ENCODE measurements around the gene ODR4.

DNA sequence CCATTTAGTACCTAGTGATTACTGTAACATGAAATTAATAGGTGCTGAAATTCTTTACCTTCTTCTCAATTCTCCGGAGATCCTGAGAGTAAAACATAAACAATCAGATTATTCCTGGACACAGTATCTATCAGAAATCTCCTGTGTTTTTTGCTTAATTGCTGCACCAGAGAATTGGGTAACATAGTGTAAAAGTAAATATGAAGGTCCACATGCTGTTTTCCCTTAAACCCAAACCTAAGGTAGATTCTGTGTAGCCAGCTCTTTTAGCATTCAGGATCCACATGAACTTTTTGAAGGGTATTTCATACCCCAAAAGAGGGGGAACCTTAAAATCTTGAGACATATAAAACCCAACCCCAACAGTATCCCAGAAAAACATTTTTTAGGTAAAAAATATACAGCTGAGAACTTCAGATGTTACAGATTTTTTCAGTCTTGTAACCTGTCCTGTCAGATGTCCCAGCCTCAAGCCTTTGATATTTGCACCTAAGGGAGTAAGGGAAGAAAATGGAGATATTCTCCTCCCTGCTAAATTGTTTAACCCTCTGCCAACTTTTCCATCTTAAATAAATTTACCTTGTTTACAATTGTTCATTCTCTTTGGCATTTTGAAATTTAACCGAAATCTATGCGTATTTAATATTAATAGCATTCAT lies 11.2 kb downstream of the ODR4 start:
- TF ChIP-seq, protein P1, sequence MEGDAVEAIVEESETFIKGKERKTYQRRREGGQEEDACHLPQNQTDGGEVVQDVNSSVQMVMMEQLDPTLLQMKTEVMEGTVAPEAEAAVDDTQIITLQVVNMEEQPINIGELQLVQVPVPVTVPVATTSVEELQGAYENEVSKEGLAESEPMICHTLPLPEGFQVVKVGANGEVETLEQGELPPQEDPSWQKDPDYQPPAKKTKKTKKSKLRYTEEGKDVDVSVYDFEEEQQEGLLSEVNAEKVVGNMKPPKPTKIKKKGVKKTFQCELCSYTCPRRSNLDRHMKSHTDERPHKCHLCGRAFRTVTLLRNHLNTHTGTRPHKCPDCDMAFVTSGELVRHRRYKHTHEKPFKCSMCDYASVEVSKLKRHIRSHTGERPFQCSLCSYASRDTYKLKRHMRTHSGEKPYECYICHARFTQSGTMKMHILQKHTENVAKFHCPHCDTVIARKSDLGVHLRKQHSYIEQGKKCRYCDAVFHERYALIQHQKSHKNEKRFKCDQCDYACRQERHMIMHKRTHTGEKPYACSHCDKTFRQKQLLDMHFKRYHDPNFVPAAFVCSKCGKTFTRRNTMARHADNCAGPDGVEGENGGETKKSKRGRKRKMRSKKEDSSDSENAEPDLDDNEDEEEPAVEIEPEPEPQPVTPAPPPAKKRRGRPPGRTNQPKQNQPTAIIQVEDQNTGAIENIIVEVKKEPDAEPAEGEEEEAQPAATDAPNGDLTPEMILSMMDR (IDR thresholded peaks at IDR 0.05 in 4 of 5, conservative IDR thresholded peaks at IDR 0.05 in 1 of 5) = no peak
- no peak for TF ChIP-seq POLR2A (IDR thresholded peaks at IDR 0.05)

Data from gastrocnemius medialis (tissue), 4 donors.